ENCODE results near the gene ENDOV. TPM values are rescaled to one million over a fixed set of nuclear protein-coding genes. Genes with fewer than 3 reads are reported as not detected.

Gene ENDOV
- total and polyA plus RNA-seq, 2 donors (not counting 3 experiments of a cell fraction or from before 2014, with no cell fraction given), result 20.4 to 25.9 TPM

DNA sequence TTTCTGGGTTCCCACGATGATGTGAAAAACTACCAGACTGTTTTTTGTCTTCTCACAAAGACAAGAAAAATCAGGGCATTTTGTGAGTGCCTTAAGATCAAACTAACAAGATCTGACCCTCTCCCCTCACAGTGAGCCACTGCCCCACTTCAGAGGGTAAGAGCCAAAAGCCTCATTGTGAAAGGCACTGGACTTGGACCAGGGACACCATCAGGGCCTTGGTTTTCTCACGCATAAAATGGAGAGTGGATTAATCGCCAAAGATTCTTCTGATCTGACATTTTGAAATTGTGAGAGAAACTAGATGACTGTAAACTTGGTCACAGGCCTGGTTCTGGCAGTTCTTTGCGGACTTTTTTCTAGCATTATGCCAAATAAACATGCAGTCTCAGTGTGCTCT lies 21.0 kb upstream of the ENDOV start:
- Histone ChIP-seq H4K20me1 (replicated peaks; ENCODE audit: control insufficient read depth, extremely low read depth, insufficient read depth, low read length) (no peaks in the 10 kb centered on the region), H3K4me3 (replicated peaks in 1 of 3; ENCODE audit: insufficient read depth in 1 of 3, low read depth in 1 of 3, low read length in 3 of 3) (no peak overlapping the region), H3K27me3 (ENCODE audit: control insufficient read depth in 2 of 2, insufficient read depth in 2 of 2, low read length in 2 of 2) (no peaks in the 10 kb centered on the region), H2AFZ (ENCODE audit: low read depth, low read length) (no peak overlapping the region), H3K9me3 (replicated peaks; ENCODE audit: control insufficient read depth, insufficient read depth, low read length) (no peaks in the 10 kb centered on the region), H3K4me2 (ENCODE audit: insufficient read depth, low read length) (no peak overlapping the region), H3K9ac (replicated peaks; ENCODE audit: extremely low read depth, insufficient read depth, low read length) (no peak overlapping the region), H3K27ac (ENCODE audit: insufficient read depth, low read depth, low read length) (no peak overlapping the region), H3K9me1 (replicated peaks; ENCODE audit: control insufficient read depth, extremely low read depth, insufficient read depth, low read length) (no peaks in the 10 kb centered on the region), H3K36me3 (ENCODE audit: control insufficient read depth in 2 of 2, extremely low read depth in 1 of 2, insufficient read depth in 2 of 2, low read length in 2 of 2) (peaks cover 10 to 15% of the 10 kb centered on the region in 2 experiments), H3K4me1 (ENCODE audit: control insufficient read depth, extremely low read depth, insufficient read depth, low read length) (no peaks in the 10 kb centered on the region), H3K79me2 (ENCODE audit: control insufficient read depth, insufficient read depth, low read length) (no peaks in the 10 kb centered on the region)
- POLR2A ChIA-PET, result no interaction called here
- BruUV-seq (replicated peaks), result no TSS peak
- intact Hi-C loops (cut with micrococcal nuclease), result no loop called here
- FAIRE-seq, result no peak
- dilution Hi-C loops (cut with MboI; ENCODE audit: extremely low pct_ligation_motif_present, low sequenced_read_pairs), result no loop called here
- TF ChIP-seq, protein P1, sequence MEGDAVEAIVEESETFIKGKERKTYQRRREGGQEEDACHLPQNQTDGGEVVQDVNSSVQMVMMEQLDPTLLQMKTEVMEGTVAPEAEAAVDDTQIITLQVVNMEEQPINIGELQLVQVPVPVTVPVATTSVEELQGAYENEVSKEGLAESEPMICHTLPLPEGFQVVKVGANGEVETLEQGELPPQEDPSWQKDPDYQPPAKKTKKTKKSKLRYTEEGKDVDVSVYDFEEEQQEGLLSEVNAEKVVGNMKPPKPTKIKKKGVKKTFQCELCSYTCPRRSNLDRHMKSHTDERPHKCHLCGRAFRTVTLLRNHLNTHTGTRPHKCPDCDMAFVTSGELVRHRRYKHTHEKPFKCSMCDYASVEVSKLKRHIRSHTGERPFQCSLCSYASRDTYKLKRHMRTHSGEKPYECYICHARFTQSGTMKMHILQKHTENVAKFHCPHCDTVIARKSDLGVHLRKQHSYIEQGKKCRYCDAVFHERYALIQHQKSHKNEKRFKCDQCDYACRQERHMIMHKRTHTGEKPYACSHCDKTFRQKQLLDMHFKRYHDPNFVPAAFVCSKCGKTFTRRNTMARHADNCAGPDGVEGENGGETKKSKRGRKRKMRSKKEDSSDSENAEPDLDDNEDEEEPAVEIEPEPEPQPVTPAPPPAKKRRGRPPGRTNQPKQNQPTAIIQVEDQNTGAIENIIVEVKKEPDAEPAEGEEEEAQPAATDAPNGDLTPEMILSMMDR (IDR thresholded peaks at IDR 0.05; ENCODE audit: extremely low read depth in 1 of 2, insufficient read depth in 1 of 2, low read depth in 1 of 2, low read length in 2 of 2), result no peak
- TF ChIP-seq, protein P2, sequence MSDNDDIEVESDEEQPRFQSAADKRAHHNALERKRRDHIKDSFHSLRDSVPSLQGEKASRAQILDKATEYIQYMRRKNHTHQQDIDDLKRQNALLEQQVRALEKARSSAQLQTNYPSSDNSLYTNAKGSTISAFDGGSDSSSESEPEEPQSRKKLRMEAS (IDR thresholded peaks at IDR 0.05; ENCODE audit: insufficient read depth, insufficient read length), result no peak
- CTCF ChIA-PET, result interaction anchor here (0.9 kb wide), 1 partner anchor 8 kb away, joined by 3 read pairs; no protein-coding TSS in a partner anchor
- DNase-seq (ENCODE audit: low read depth, low spot score), result no peak

DNA sequence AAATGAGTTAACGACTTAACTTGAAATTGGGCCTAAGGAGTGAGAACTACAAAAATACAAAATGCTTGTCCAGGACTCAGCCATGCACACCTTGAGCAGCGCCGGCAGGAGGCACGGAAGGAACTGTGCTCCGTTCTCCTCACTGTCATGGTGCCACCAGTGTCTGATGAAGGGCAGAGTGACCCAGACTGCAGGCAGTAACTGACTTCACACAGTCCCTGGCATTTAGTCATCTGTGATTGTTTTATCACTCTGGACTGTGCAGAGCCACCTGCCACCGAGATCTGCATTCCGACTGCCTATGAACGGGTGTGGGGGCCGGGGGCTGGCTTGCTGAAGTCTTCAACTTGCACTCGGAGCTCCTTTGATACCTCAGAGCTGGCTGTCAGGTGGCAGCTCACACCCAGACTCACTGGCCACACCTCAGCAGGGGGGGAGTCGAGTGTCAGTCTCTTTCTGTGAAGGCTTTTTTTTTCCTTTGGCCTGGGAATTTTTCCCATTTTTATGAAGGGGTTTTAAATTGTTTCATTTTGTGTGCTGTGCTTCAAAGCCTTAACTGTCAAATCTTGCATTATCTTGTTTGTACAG lies 20.2 kb upstream of the ENDOV start:
- Histone ChIP-seq H3K9ac (replicated peaks; ENCODE audit: extremely low read depth, insufficient read depth, low read length) (no peak overlapping the region), H3K4me3 (replicated peaks in 1 of 3; ENCODE audit: insufficient read depth in 1 of 3, low read depth in 1 of 3, low read length in 3 of 3) (no peak overlapping the region), H2AFZ (ENCODE audit: low read depth, low read length) (no peak overlapping the region), H4K20me1 (replicated peaks; ENCODE audit: control insufficient read depth, extremely low read depth, insufficient read depth, low read length) (no peaks in the 10 kb centered on the region), H3K27me3 (ENCODE audit: control insufficient read depth in 2 of 2, insufficient read depth in 2 of 2, low read length in 2 of 2) (no peaks in the 10 kb centered on the region), H3K4me2 (ENCODE audit: insufficient read depth, low read length) (no peak overlapping the region), H3K9me3 (replicated peaks; ENCODE audit: control insufficient read depth, insufficient read depth, low read length) (no peaks in the 10 kb centered on the region), H3K36me3 (ENCODE audit: control insufficient read depth in 2 of 2, extremely low read depth in 1 of 2, insufficient read depth in 2 of 2, low read length in 2 of 2) (peaks cover 7 to 13% of the 10 kb centered on the region in 2 experiments), H3K4me1 (ENCODE audit: control insufficient read depth, extremely low read depth, insufficient read depth, low read length) (no peaks in the 10 kb centered on the region), H3K79me2 (ENCODE audit: control insufficient read depth, insufficient read depth, low read length) (no peaks in the 10 kb centered on the region), H3K27ac (ENCODE audit: insufficient read depth, low read depth, low read length) (no peak overlapping the region), H3K9me1 (replicated peaks; ENCODE audit: control insufficient read depth, extremely low read depth, insufficient read depth, low read length) (no peaks in the 10 kb centered on the region)
- TF ChIP-seq, protein P2 (IDR thresholded peaks at IDR 0.05; ENCODE audit: insufficient read depth, insufficient read length), result no peak
- TF ChIP-seq, protein P1 (IDR thresholded peaks at IDR 0.05; ENCODE audit: extremely low read depth in 1 of 2, insufficient read depth in 1 of 2, low read depth in 1 of 2, low read length in 2 of 2), result no peak
- TF ChIP-seq MYC (IDR thresholded peaks at IDR 0.05; ENCODE audit: low read depth, low read length) (no peak), POLR2AphosphoS5 (IDR thresholded peaks at IDR 0.05; ENCODE audit: insufficient read depth, low read depth, low read length) (no peak), FOS (IDR thresholded peaks at IDR 0.05; ENCODE audit: borderline replicate concordance, insufficient read depth, low read length) (no peak), GATA2 (IDR thresholded peaks at IDR 0.05; ENCODE audit: insufficient read depth, insufficient read length, low read depth, low read length) (no peak), JUN (IDR thresholded peaks at IDR 0.05; ENCODE audit: borderline replicate concordance, insufficient read depth, insufficient read length, low read depth) (no peak), POLR2A (IDR thresholded peaks at IDR 0.05; ENCODE audit: low read depth, low read length) (no peak), EZH2 (IDR thresholded peaks at IDR 0.05; ENCODE audit: borderline replicate concordance, low read depth, low read length, severe bottlenecking) (no peak)
- ChIA-PET POLR2A (interaction anchor here (0.6 kb wide), 1 partner anchor 249 kb away, joined by 4 read pairs; no protein-coding TSS in a partner anchor), CTCF (no interaction called here)
- no peak for FAIRE-seq
- dilution Hi-C loops (cut with MboI; ENCODE audit: extremely low pct_ligation_motif_present, low sequenced_read_pairs) (no loop called here), intact Hi-C loops (cut with micrococcal nuclease) (no loop called here)
- no TSS peak for BruUV-seq (replicated peaks)
- DNase-seq (ENCODE audit: low read depth, low spot score), result no peak

Measured in endothelial cell of umbilical vein (primary cell).